Natural killer cell treated with Interleukin-12 subunit alpha and Interleukin-12 subunit beta and Interleukin-15 and Interleukin-18, amount 100 ng/mL, for 72 hours (primary cell): ENCODE results near the gene COG5. TPM values are rescaled to one million over a fixed set of nuclear protein-coding genes. Genes with fewer than 3 reads are reported as not detected.
A peak's percentile ranks its signal among the peaks of the same experiment; 100 is the strongest.

ENCODE experiments used
- ATAC-seq, 2 donors: fragments of 150-1000 bp; cut with Tn5 transposase in 1 of 2; sonication (Bioruptor Pico), chemical (Tn5 transposase) in 1 of 2; 2 replicates each; pipeline ENCODE4 v1.10.0; 2021
- DNase-seq: peaks from one replicate; pipeline ENCODE4 v3.0.0; 2022; ENCODE audit warnings: low spot score
- H3K27ac Mint-ChIP-seq, 2 donors: 1 replicate in 1 of 2; 2 replicates in 1 of 2; pipeline ENCODE4 v1.8.0; 2022; ENCODE audit warnings: mixed read lengths in 2 of 2, mild to moderate bottlenecking in 1 of 2, moderate library complexity in 1 of 2
- H3K27me3 Mint-ChIP-seq, 2 donors: 1 replicate in 1 of 2; 2 replicates in 1 of 2; pipeline ENCODE4 v1.8.0; 2022; ENCODE audit warnings: mixed read lengths in 2 of 2
- H3K36me3 Mint-ChIP-seq: one replicate; pipeline ENCODE4 v1.8.0; 2022; ENCODE audit warnings: mixed read lengths
- H3K4me1 Mint-ChIP-seq, 2 donors: 1 replicate in 1 of 2; 2 replicates in 1 of 2; pipeline ENCODE4 v1.8.0; 2022; ENCODE audit warnings: low read depth in 2 of 2, mixed read lengths in 2 of 2, mild to moderate bottlenecking in 1 of 2
- H3K4me3 Mint-ChIP-seq: one replicate; pipeline ENCODE4 v1.8.0; 2022; ENCODE audit warnings: mixed read lengths
- H3K9me3 Mint-ChIP-seq: 2 replicates; pipeline ENCODE4 v1.8.0; 2022; ENCODE audit warnings: mixed read lengths
- total RNA-seq, 2 donors: library from RNA; stranded (reverse); gene quantifications; one replicate each; pipeline ENCODE4 v1.2.3, GENCODE V29; 2022

COG5 gene
- total RNA-seq, 2 donors from 2014 or later: 41.0 to 56.2 TPM

- ATAC-seq (no peak), DNase-seq (no peak)
- Mint-ChIP-seq H3K27me3 (no peaks in the 10 kb centered on the region), H3K4me1 (peaks cover 45 to 55% of the 10 kb centered on the region in 2 donors), H3K36me3 (no peaks in the 10 kb centered on the region), H3K4me3 (peak overlapping the region; percentile 32), H3K27ac (peak overlapping the region; percentile 26 to 100), H3K9me3 (no peaks in the 10 kb centered on the region)
These were observed 391.3 kb downstream of the COG5 start for GRCh38 chr7:107172276-107173032.

GRCh38 chr7:107171496-107171895, 392.2 kb downstream of the COG5 start:
- Mint-ChIP-seq H3K27me3 (no peaks in the 10 kb centered on the region), H3K4me3 (no peak overlapping the region), H3K9me3 (no peaks in the 10 kb centered on the region), H3K27ac (peak overlapping the region in 1 of 2 donors; percentile 100), H3K36me3 (no peaks in the 10 kb centered on the region), H3K4me1 (peaks cover 43 to 51% of the 10 kb centered on the region in 2 donors)
- no peak for ATAC-seq
- DNase-seq: no peak

- Mint-ChIP-seq H3K27ac (peak overlapping the region; percentile 98 to 100), H3K4me3 (peak overlapping the region; percentile 93), H3K9me3 (no peaks in the 10 kb centered on the region), H3K4me1 (peaks cover 45 to 51% of the 10 kb centered on the region in 2 donors), H3K36me3 (no peaks in the 10 kb centered on the region), H3K27me3 (peaks cover 4 to 5% of the 10 kb centered on the region in 2 donors)
- no peak for ATAC-seq
- DNase-seq: no peak
These were observed 393.4 kb downstream of the COG5 start for GRCh38 chr7:107170051-107170915.

- peaks cover 43 to 48% of the 10 kb centered on the region in 2 donors for H3K4me1 Mint-ChIP-seq
- peaks cover 7 to 10% of the 10 kb centered on the region in 2 donors for H3K27me3 Mint-ChIP-seq
- H3K9me3 Mint-ChIP-seq: no peaks in the 10 kb centered on the region
- peak; percentile 64 to 68 for ATAC-seq
- H3K4me3 Mint-ChIP-seq: peak overlapping the region; percentile 93
- peak; percentile 95 for DNase-seq
- peak overlapping the region; percentile 98 to 100 for H3K27ac Mint-ChIP-seq
- no peaks in the 10 kb centered on the region for H3K36me3 Mint-ChIP-seq
These were observed 394.3 kb downstream of the COG5 start for GRCh38 chr7:107169120-107170050.

GRCh38 chr7:107168233-107169119, 395.2 kb downstream of the COG5 start, which contains the start of gene HBP1:
Gene HBP1, plus strand, starts transcription at chr7:107169003. Its CDS starts 10,891 bp downstream, at chr7:107179894.
- DNase-seq: peak; percentile 99
- H3K4me1 Mint-ChIP-seq: peaks cover 34 to 39% of the 10 kb centered on the region in 2 donors
- ATAC-seq: peak; percentile 92 to 93
- H3K36me3 Mint-ChIP-seq: no peaks in the 10 kb centered on the region
- H3K4me3 Mint-ChIP-seq: peak within 1 kb of the TSS; percentile 93
- H3K9me3 Mint-ChIP-seq: no peaks in the 10 kb centered on the region
- peak within 1 kb of the TSS; percentile 98 to 100 for H3K27ac Mint-ChIP-seq
- peaks cover 9 to 10% of the 10 kb centered on the region in 2 donors for H3K27me3 Mint-ChIP-seq

- no peaks in the 10 kb centered on the region for H3K9me3 Mint-ChIP-seq
- peak; percentile 0 to 13 for ATAC-seq
- H3K4me3 Mint-ChIP-seq: peak overlapping the region; percentile 93
- no peak for DNase-seq
- peak overlapping the region; percentile 98 to 100 for H3K27ac Mint-ChIP-seq
- peaks cover 9 to 10% of the 10 kb centered on the region in 2 donors for H3K27me3 Mint-ChIP-seq
- no peaks in the 10 kb centered on the region for H3K36me3 Mint-ChIP-seq
- peaks cover 29 to 31% of the 10 kb centered on the region in 2 donors for H3K4me1 Mint-ChIP-seq
These were observed 396.1 kb downstream of the COG5 start for GRCh38 chr7:107167483-107168232.

- no peak for ATAC-seq
- DNase-seq: no peak
- Mint-ChIP-seq H3K4me3 (peak overlapping the region; percentile 93), H3K27ac (peak overlapping the region; percentile 98 to 100), H3K36me3 (no peaks in the 10 kb centered on the region), H3K4me1 (peaks cover 29 to 31% of the 10 kb centered on the region in 2 donors), H3K9me3 (no peaks in the 10 kb centered on the region), H3K27me3 (peaks cover 9 to 10% of the 10 kb centered on the region in 2 donors)
These were observed 396.8 kb downstream of the COG5 start for GRCh38 chr7:107166736-107167426.

GRCh38 chr7:107165341-107165740, 398.4 kb downstream of the COG5 start:
- Mint-ChIP-seq H3K36me3 (no peaks in the 10 kb centered on the region), H3K9me3 (no peaks in the 10 kb centered on the region), H3K4me1 (peaks cover 22 to 25% of the 10 kb centered on the region in 2 donors), H3K4me3 (no peak overlapping the region), H3K27ac (no peak overlapping the region), H3K27me3 (peaks cover 9 to 10% of the 10 kb centered on the region in 2 donors)
- ATAC-seq: no peak
- no peak for DNase-seq

- Mint-ChIP-seq H3K27me3 (peaks cover 9 to 10% of the 10 kb centered on the region in 2 donors), H3K9me3 (no peaks in the 10 kb centered on the region), H3K36me3 (no peaks in the 10 kb centered on the region), H3K4me1 (peaks cover 17 to 19% of the 10 kb centered on the region in 2 donors), H3K27ac (no peak overlapping the region), H3K4me3 (no peak overlapping the region)
- DNase-seq: no peak
- no peak for ATAC-seq
These were observed 399.6 kb downstream of the COG5 start for GRCh38 chr7:107164092-107164491.

- H3K4me1 Mint-ChIP-seq: peaks cover 5 to 8% of the 10 kb centered on the region in 2 donors
- DNase-seq: no peak
- no peak overlapping the region for H3K27ac Mint-ChIP-seq
- no peak for ATAC-seq
- H3K36me3 Mint-ChIP-seq: no peaks in the 10 kb centered on the region
- H3K27me3 Mint-ChIP-seq: peaks cover 9 to 10% of the 10 kb centered on the region in 2 donors
- H3K9me3 Mint-ChIP-seq: no peaks in the 10 kb centered on the region
- H3K4me3 Mint-ChIP-seq: no peak overlapping the region
These were observed 401.2 kb downstream of the COG5 start for GRCh38 chr7:107162475-107162874.

- Mint-ChIP-seq H3K9me3 (no peaks in the 10 kb centered on the region), H3K27me3 (peaks cover 10 to 11% of the 10 kb centered on the region in 2 donors), H3K4me3 (no peak overlapping the region), H3K36me3 (no peaks in the 10 kb centered on the region), H3K27ac (no peak overlapping the region), H3K4me1 (peaks cover 2 to 4% of the 10 kb centered on the region in 2 donors)
- DNase-seq (no peak), ATAC-seq (no peak)
These were observed 402.3 kb downstream of the COG5 start for GRCh38 chr7:107161415-107161814.
